ENCODE measurements around the gene FYB2.

The FYB2 gene

DNA sequence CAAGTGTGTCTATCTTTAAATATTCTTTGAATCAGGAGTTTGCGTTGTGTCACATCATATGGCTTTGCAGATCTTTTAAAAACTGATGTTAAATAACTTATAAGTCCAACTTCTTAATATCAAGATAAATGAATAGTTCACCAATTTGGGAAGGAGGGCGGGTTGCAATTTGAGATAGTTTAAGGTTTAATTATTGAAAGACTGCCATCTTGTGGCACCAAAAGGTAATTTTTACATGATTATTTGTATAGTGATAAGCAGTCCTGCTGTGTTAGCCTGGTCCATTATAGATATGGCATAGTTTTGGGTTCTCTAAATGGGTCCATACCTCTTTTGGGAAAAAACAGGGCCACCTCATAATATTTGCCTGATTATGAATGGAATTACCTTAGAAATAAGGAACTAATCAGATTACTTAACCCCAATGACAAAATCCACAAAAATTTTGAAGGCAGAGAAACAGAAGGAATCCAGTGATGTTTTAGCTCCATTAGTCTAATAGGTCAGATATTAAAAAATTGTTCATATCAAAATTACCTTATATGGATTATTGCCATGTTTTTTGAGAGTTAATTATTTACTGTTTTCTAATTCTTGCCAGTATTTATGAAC lies 109.8 kb downstream of the FYB2 start:
- peaks cover 0 to under 1% (median 0%) of the 10 kb centered on the region in 3 donors for H3K9me3 ChIP-seq
- H3K4me1 ChIP-seq = no peaks in the 10 kb centered on the region
- TF ChIP-seq, protein P1, sequence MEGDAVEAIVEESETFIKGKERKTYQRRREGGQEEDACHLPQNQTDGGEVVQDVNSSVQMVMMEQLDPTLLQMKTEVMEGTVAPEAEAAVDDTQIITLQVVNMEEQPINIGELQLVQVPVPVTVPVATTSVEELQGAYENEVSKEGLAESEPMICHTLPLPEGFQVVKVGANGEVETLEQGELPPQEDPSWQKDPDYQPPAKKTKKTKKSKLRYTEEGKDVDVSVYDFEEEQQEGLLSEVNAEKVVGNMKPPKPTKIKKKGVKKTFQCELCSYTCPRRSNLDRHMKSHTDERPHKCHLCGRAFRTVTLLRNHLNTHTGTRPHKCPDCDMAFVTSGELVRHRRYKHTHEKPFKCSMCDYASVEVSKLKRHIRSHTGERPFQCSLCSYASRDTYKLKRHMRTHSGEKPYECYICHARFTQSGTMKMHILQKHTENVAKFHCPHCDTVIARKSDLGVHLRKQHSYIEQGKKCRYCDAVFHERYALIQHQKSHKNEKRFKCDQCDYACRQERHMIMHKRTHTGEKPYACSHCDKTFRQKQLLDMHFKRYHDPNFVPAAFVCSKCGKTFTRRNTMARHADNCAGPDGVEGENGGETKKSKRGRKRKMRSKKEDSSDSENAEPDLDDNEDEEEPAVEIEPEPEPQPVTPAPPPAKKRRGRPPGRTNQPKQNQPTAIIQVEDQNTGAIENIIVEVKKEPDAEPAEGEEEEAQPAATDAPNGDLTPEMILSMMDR (IDR thresholded peaks at IDR 0.05) = peak; percentile 45 to 56
- intact Hi-C loops (cut with DNase I; ENCODE audit: low total_unique reads) = loop anchor here (5.0 kb wide), 1 partner anchor 1427 kb away; no protein-coding TSS in a partner anchor
- H3K27me3 ChIP-seq = no peaks in the 10 kb centered on the region
- no peak overlapping the region for H3K27ac ChIP-seq
- no peak for DNase-seq
- H3K36me3 ChIP-seq = peaks cover 4 to 31% (median 21%) of the 10 kb centered on the region in 3 donors
- H3K4me3 ChIP-seq = no peak overlapping the region

DNA sequence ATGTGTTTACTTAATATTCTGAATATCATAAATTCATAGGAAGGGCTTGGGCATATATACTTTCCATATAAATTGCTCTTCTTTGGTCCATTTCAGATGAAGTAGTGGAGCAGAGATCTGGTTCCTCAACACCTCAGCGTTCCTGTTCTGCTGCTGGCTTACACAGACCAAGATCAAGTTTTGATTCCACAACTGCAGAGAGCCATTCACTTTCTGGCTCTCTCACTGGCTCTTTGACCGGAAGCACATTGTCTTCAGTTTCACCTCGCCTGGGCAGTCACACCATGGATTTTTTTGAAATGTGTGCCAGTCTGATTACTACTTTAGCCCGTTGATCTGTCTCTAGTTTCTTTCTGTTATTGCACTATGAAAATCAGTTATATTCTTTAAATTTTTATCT lies 111.8 kb downstream of the FYB2 start:
- peaks cover 18 to 44% (median 28%) of the 10 kb centered on the region in 3 donors for H3K36me3 ChIP-seq
- H3K9me3 ChIP-seq = peaks cover 0 to 10% (median 0%) of the 10 kb centered on the region in 3 donors
- H3K27me3 ChIP-seq = no peaks in the 10 kb centered on the region
- H3K27ac ChIP-seq = no peak overlapping the region
- TF ChIP-seq, protein P1 (IDR thresholded peaks at IDR 0.05) = no peak
- H3K4me3 ChIP-seq = no peak overlapping the region
- no peak for DNase-seq
- intact Hi-C loops (cut with DNase I; ENCODE audit: low total_unique reads) = loop anchor here (5.0 kb wide), 1 partner anchor 1425 kb away; no protein-coding TSS in a partner anchor
- H3K4me1 ChIP-seq = no peaks in the 10 kb centered on the region

DNA sequence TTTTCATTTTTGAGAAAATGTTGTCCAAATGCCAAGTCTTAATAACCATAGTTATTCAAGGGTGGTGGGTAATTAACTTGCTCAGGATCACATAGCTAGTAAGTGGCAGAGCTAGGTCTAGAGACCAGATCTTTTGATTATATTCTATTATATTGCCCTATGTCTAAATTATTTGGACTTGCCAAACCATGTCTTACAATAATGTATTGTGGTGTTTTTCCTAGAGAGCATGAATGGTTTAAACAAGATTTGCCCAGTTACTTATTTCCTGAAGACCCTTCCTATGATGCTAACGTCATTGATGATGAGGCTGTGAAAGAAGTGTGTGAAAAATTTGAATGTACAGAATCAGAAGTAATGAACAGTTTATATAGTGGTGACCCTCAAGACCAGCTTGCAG lies 115.5 kb downstream of the FYB2 start:
- intact Hi-C loops (cut with DNase I; ENCODE audit: low total_unique reads) = no loop called here
- no peak overlapping the region for H3K4me3 ChIP-seq
- H3K9me3 ChIP-seq = peaks cover 0 to 10% (median 0%) of the 10 kb centered on the region in 3 donors
- H3K27me3 ChIP-seq = no peaks in the 10 kb centered on the region
- no peaks in the 10 kb centered on the region for H3K4me1 ChIP-seq
- H3K27ac ChIP-seq = no peak overlapping the region
- DNase-seq = no peak
- TF ChIP-seq, protein P1 (IDR thresholded peaks at IDR 0.05) = no peak
- peaks cover 21 to 53% (median 37%) of the 10 kb centered on the region in 3 donors for H3K36me3 ChIP-seq

DNA sequence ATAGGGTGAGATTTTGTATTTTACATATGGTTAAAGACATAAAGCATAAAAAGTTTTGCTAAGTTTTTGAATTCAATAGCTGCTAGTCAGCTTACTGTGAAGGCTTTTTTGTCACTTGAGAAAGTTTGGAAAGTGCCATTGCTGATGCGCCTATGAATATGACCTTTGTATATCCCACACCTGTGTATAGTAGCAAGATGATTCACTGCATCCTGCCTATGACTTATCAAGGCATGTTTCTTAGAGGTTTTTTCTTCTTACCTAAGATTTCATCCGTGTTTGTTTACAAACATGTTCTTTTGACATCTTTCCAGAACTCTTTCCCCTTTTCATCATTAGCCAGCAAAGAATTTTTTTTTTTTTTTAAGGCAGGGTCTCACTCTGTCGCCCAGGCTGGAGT lies 122.5 kb downstream of the FYB2 start:
- Histone ChIP-seq H3K4me1 (no peaks in the 10 kb centered on the region), H3K4me3 (no peak overlapping the region), H3K9me3 (no peaks in the 10 kb centered on the region), H3K36me3 (peaks cover 0 to 21% (median 15%) of the 10 kb centered on the region in 3 donors), H3K27me3 (no peaks in the 10 kb centered on the region), H3K27ac (no peak overlapping the region)
- no peak for DNase-seq
- TF ChIP-seq, protein P1 (IDR thresholded peaks at IDR 0.05) = no peak
- intact Hi-C loops (cut with DNase I; ENCODE audit: low total_unique reads) = no loop called here

DNA sequence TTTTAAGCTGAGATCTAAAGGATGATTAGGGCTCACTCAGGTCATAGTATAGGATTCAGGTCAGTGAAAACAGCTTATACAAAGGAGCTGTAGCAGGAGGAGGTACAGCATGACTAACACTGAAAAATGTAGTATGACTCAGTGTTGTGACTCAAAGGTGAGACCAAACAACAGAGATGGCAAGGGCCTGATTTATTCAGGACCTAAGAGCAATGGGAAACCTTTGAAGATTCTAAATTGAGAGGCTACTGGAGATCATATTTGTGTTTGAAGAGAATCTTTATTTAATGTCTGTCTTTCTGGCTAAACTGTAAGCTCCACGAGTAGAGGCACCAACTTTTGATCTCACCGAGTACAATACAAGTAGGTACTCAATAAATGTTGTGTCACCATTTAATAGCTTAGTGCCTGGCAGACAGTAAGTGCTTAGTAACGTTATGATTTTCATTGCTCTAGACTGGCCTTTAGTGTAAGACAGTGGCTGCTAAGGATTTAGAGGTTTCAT lies 130.6 kb downstream of the FYB2 start:
- Histone ChIP-seq H3K9me3 (no peaks in the 10 kb centered on the region), H3K27me3 (no peaks in the 10 kb centered on the region), H3K36me3 (no peaks in the 10 kb centered on the region), H3K27ac (no peak overlapping the region), H3K4me1 (no peaks in the 10 kb centered on the region), H3K4me3 (no peak overlapping the region)
- TF ChIP-seq, protein P1 (IDR thresholded peaks at IDR 0.05) = no peak
- intact Hi-C loops (cut with DNase I; ENCODE audit: low total_unique reads) = no loop called here
- no peak for DNase-seq

Data from tibial artery (tissue), 4 donors.